Measurements from ENCODE around the gene CNOT11.

Gene CNOT11

GRCh38 chr2:101262142-101262541 is 9.5 kb downstream of the CNOT11 start:
- ATAC-seq = no peak
- TF ChIP-seq PATZ1 (CRISPR knock-in tag; IDR thresholded peaks at IDR 0.05; ENCODE audit: borderline replicate concordance) (no peak), ZNF70 (CRISPR knock-in tag; IDR thresholded peaks at IDR 0.05) (no peak), TOX (CRISPR knock-in tag; IDR thresholded peaks at IDR 0.05; ENCODE audit: borderline replicate concordance) (no peak), CREB5 (CRISPR knock-in tag; IDR thresholded peaks at IDR 0.05; ENCODE audit: low read depth) (no peak), SNAI2 (CRISPR knock-in tag; IDR thresholded peaks at IDR 0.05) (no peak)

GRCh38 chr2:101263377-101263800 is 10.7 kb downstream of the CNOT11 start:
- TF ChIP-seq SNAI2 (CRISPR knock-in tag; IDR thresholded peaks at IDR 0.05) = no peak
- no peak for TF ChIP-seq ARNTL (CRISPR knock-in tag; IDR thresholded peaks at IDR 0.05; ENCODE audit: borderline replicate concordance, low read depth)
- TF ChIP-seq CSDC2 (CRISPR knock-in tag; IDR thresholded peaks at IDR 0.05) = no peak
- TF ChIP-seq, protein P1, sequence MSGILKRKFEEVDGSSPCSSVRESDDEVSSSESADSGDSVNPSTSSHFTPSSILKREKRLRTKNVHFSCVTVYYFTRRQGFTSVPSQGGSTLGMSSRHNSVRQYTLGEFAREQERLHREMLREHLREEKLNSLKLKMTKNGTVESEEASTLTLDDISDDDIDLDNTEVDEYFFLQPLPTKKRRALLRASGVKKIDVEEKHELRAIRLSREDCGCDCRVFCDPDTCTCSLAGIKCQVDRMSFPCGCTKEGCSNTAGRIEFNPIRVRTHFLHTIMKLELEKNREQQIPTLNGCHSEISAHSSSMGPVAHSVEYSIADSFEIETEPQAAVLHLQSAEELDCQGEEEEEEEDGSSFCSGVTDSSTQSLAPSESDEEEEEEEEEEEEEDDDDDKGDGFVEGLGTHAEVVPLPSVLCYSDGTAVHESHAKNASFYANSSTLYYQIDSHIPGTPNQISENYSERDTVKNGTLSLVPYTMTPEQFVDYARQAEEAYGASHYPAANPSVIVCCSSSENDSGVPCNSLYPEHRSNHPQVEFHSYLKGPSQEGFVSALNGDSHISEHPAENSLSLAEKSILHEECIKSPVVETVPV (CRISPR knock-in tag; IDR thresholded peaks at IDR 0.05) = no peak
- no peak for TF ChIP-seq TOX (CRISPR knock-in tag; IDR thresholded peaks at IDR 0.05; ENCODE audit: borderline replicate concordance)
- ATAC-seq = no peak

DNA sequence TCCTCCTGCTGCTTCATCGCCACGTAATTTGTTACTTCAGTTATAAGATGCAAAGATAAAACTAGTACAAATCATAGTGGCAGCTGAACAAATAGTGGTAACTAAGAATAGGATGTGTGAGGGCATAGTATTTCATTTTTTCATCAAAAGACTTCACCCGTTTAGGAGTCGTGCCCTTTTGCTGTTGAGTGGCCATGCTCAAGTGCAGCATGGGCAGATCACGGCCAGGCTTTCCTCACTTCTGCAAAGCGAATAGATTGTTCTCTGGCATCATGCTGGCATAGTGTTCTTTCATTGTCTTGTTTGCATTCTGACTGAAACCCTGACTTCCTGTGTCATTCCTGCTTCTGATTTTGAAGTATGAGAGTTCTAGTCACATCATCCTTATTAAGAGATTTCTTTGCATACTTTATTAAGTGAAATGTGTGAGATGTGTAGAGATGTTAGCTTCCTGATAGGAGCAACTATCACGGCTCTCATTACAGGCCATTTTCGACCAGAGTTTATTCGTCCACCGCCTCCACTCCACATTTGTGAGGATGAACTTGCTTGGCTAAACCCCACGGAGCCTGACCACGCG is 11.8 kb downstream of the CNOT11 start:
- TF ChIP-seq ZNF8 (CRISPR knock-in tag; IDR thresholded peaks at IDR 0.05) = no peak
- TF ChIP-seq CREB5 (CRISPR knock-in tag; IDR thresholded peaks at IDR 0.05; ENCODE audit: low read depth) = no peak
- TF ChIP-seq ARNTL (CRISPR knock-in tag; IDR thresholded peaks at IDR 0.05; ENCODE audit: borderline replicate concordance, low read depth) = no peak
- no peak for TF ChIP-seq TOX (CRISPR knock-in tag; IDR thresholded peaks at IDR 0.05; ENCODE audit: borderline replicate concordance)
- TF ChIP-seq ESRRG (CRISPR knock-in tag; IDR thresholded peaks at IDR 0.05) = no peak
- TF ChIP-seq ZC3H10 (CRISPR knock-in tag; IDR thresholded peaks at IDR 0.05) = no peak
- no peak for TF ChIP-seq POU6F1 (CRISPR knock-in tag; IDR thresholded peaks at IDR 0.05; ENCODE audit: borderline replicate concordance, low read depth)
- no peak for ATAC-seq

DNA sequence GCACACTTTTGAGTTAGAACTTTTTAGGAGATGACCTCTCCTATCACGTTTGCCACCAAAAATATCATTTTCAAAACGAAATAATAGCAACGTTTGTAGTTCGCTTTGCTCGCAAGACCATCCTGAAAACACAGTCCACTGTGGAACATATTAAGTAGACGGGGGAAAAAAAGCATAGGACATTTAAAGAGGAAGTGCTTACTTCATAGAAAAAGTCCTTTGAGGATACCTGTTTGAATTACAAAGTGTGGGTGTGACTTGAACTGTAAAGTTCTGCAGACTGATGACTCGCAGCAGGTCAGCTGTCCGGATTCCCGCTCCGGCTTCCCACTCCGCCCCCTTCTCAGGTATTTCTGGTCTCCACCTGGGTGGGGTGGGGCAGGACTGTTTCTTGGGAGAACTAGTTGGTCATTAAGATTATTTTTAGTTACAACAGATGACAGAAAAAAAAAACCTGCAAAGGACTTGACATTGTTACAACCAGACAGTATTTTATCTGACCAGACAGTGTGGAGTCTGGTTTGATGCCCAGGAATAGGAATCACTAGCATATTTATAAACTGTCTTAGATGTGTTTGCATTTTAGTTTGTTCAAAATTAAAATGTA is 13.3 kb downstream of the CNOT11 start:
- no peak for TF ChIP-seq ZFP3 (CRISPR knock-in tag; IDR thresholded peaks at IDR 0.05)
- TF ChIP-seq BACH2 (CRISPR knock-in tag; IDR thresholded peaks at IDR 0.05; ENCODE audit: borderline replicate concordance) = no peak
- TF ChIP-seq POU6F1 (CRISPR knock-in tag; IDR thresholded peaks at IDR 0.05; ENCODE audit: borderline replicate concordance, low read depth) = no peak
- no peak for TF ChIP-seq TCF4 (CRISPR knock-in tag; IDR thresholded peaks at IDR 0.05; ENCODE audit: borderline replicate concordance)
- TF ChIP-seq OSR1 (CRISPR knock-in tag; IDR thresholded peaks at IDR 0.05) = no peak
- TF ChIP-seq ZNF8 (CRISPR knock-in tag; IDR thresholded peaks at IDR 0.05) = no peak
- ATAC-seq = no peak
